Liver (tissue), 3 donors: ENCODE measurements around the gene TPX2.

ENCODE experiments used
- ATF3 ChIP-seq: IDR thresholded peaks from 2 replicates; pipeline ENCODE4 v1.6.1; 2016; ENCODE audit warnings: antibody characterized with exemption
- CTCF ChIP-seq: fragments of 150-350 bp; IDR thresholded peaks from 2 replicates; pipeline ENCODE4 v1.5.1; 2017; ENCODE audit warnings: improper control_type of control experiment, low read depth, low read length; ENCODE audit not compliant: missing input control
- EGR1 ChIP-seq, 2 donors: IDR thresholded peaks; 2 replicates each; pipeline ENCODE4 v1.6.1; 2016 to 2018; ENCODE audit warnings: antibody characterized with exemption in 2 of 2, low read depth in 2 of 2
- FOXA1 ChIP-seq: IDR thresholded peaks from 2 replicates; pipeline ENCODE4 v1.6.1; 2016; ENCODE audit warnings: antibody characterized with exemption
- GABPA ChIP-seq, 2 donors: IDR thresholded peaks in 1 of 2; conservative IDR thresholded peaks in 1 of 2; 2 replicates each; pipeline ENCODE4 v1.6.1; 2016; ENCODE audit warnings: antibody characterized with exemption in 2 of 2, mild to moderate bottlenecking in 1 of 2, moderate library complexity in 1 of 2
- MAX ChIP-seq: IDR thresholded peaks from 2 replicates; pipeline ENCODE4 v1.6.1; 2016; ENCODE audit warnings: antibody characterized with exemption
- NR2F2 ChIP-seq: IDR thresholded peaks from 2 replicates; pipeline ENCODE4 v1.6.1; 2016; ENCODE audit warnings: antibody characterized with exemption
- RAD21 ChIP-seq, 2 donors: IDR thresholded peaks; 2 replicates each; pipeline ENCODE4 v1.6.1; 2016; ENCODE audit warnings: antibody characterized with exemption in 2 of 2, mild to moderate bottlenecking in 2 of 2
- REST ChIP-seq: IDR thresholded peaks from 2 replicates; pipeline ENCODE4 v1.6.1; 2016; ENCODE audit warnings: antibody characterized with exemption, mild to moderate bottlenecking
- SP1 ChIP-seq: IDR thresholded peaks from 2 replicates; pipeline ENCODE4 v1.6.1; 2018; ENCODE audit warnings: antibody characterized with exemption, mild to moderate bottlenecking
- TAF1 ChIP-seq: conservative IDR thresholded peaks from 2 replicates; pipeline ENCODE4 v1.6.1; 2016; ENCODE audit warnings: antibody characterized with exemption, mild to moderate bottlenecking
- YY1 ChIP-seq: IDR thresholded peaks from 2 replicates; pipeline ENCODE4 v1.6.1; 2016; ENCODE audit warnings: antibody characterized with exemption, mild to moderate bottlenecking
- donor health status: healthy.
- donor health status: healthy.

GRCh38 chr20:31770243-31770642 lies 31.2 kb downstream of the TPX2 start:
- TF ChIP-seq CTCF (no peak), SP1 (no peak), TAF1 (no peak), ATF3 (no peak), FOXA1 (no peak), GABPA (IDR thresholded peaks at IDR 0.05 in 1 of 2, conservative IDR thresholded peaks at IDR 0.05 in 1 of 2) (no peak), REST (no peak), NR2F2 (no peak), MAX (no peak), YY1 (no peak), EGR1 (IDR thresholded peaks at IDR 0.05; ENCODE audit: low read depth in 2 of 2) (no peak), RAD21 (IDR thresholded peaks at IDR 0.05) (no peak)
